RKO (cell line): Measurements from ENCODE around the gene TENM4.

Experiments
- DNase-seq: peaks from one replicate; pipeline ENCODE4 v3.0.0-alpha.2; 2016; ENCODE audit warnings: low spot score

Gene TENM4

DNA sequence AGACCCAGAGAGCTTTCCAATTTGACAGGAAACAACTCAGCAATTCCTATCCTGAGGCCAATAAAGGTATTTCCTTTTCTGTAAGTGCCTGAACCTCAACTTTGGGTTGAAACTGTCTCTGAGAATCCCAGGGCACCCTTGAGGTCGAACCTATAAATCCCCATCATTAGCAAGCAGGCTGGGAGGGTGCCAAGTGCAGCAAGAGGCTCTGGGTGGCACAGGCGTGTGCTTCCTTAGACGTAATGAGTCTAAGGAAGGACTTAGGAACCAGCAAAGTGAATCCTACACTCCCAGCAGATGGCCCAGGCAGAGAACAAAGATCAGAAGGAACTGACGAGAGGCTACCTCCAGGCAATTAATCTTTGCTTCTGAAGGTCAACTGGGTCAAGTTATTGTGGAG lies 631.9 kb downstream of the TENM4 start:
- no peak for DNase-seq

DNA sequence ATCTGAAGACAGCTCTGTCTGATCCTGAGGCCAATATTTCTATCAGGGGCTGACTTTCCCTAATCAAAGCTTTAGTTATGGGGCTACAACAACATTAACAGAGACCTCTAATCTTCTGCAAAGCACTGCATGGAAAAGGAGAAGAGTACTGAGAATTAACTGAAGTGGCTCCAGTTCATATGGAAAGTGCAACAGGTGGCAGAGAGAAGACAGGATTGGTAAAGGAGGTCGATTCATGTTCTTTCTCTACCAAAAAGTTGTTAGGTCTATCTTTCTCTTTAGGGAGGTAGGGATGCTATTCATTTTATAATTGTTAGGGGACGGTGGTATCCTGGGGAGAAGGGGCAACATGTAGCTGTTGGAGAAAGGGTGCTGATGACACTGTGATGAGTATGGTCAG lies 633.5 kb downstream of the TENM4 start:
- no peak for DNase-seq

DNA sequence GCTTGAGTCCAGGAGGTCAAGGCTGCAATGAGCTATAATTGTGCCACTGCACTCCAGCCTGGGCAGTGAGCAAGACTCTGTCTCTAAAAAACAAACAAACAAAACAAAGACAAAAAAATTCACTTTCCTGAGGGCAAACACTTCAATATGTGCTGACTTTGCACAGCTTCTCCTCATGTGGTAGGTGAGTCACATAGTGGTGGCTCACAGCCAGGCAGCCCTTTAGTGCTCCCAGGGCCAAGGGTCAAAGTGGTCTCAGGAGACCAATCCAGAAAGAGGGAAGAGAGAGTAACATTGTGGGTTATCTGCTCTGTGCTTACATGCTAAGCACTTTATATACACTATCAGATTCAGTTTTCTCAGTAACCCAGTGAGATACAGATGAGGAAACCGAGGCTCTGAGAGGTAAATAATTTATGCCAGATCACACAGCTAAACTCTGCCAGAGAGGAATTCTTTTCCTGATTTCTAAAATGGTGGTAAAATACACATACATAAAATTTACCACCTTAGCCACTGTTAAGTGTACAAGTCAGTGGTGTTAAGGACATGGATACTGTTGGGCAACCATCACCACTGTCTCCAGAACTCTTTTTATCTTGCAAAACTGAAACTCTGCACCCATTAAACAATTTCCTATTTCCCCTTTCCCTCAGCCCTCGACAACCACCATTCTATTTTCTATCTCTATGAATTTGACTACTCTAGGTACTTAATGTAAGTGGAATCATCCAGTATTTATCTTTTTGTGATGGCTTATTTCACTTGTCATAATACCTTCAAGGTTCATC lies 634.4 kb downstream of the TENM4 start:
- no peak for DNase-seq

DNA sequence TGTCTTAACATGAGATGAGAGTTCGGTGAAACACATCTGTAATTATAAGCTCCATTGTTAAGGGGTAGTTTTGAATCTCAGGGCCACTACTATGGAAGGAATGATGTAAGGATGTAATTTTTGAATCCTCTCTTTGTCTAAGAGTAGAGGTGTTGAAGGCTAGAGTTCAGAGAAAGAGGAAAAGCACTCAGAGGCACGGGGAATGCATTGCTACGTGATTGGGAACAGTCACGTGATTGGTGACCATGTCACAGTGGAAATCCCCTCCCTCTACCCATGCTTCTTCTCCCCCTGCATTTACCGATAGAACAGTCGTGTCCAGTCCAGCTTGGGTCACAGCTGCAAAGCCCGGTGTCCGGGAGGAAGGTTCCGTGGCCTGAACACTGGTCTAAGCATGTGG lies 635.8 kb downstream of the TENM4 start:
- DNase-seq, result no peak

DNA sequence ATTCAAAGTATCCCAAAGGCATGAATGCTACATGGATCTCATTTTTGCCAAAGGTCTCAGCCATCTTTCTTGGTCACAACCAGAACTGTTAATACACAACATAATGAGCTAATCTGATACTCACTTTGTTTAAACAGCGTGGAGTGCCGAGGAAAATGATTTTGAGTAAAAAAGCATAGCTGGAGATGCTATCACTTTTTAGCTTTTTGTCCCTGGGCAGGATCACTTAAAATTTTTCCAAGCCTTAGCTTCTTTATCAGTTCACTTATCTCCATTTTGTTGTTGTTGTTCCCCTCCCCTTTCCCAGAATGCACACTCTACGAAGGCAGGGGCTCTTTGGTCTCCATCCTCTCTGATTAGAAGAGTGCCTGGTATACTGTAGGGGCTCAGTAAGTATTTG lies 636.8 kb downstream of the TENM4 start:
- DNase-seq, result no peak

DNA sequence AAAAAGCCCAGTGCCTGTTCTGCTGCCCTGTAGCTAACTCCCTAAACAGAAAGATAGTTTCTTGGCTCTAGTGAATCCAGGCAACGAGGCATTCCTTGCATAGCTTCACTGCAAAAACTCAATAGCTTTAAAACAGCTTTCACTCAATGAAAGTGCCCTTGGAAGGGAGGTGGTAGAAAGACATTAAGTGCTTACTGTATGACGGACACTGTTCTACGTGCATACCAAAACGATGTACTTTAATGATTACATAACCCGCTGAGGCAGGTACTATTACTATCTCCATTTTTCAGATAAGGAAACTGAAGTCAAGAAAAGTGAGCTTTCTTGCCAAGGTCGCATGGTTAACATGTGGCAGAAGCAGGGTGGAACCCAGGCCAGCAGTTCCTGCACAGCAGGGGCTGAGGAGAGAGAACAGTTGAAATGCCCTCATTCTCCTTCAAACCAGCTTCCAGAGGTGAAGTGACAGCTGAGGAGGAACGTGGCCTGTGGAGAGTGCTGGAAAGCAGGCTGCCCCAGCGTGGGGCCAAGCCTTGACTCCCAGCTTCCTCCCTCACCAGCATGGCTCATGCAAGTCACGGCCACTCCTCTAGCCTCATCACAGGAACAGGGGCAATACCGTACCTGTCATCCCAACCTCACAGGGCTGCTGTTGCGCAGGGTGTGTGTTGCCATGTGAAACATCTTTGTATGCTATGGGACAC lies 638.6 kb downstream of the TENM4 start:
- no peak for DNase-seq

DNA sequence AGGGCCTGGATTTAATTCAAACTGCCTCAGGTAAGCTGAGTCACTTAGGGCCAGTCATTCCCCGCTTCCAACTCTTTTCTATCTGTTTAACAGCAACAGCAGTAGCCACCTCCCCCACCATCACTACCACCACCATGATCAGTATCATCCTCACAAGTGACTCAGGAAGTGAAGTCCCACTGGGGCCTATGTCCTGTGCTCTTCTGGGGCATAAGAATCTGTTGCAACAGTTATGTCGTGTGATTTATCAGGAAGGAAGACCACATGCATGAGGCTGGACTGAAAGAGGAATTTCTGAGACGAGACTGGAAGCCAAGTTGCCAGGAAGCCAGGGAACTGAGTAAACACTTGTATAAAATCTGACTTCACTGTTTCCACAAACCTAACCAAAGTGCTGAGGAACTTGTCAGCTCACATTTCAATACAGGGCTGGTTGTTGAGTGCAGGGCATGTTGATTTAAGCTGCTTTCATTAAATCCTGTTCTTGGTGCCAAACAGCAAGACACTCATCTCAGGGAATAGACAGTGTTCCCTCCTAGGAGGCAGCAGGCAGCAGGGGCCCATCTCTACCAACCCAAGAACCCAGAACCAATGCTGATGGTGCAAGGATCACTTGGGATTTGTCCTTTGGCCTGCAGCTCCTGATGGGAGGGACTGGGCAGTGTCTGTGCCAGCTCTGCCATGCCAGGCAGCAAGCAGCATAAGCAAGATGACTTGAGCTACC lies 639.5 kb downstream of the TENM4 start:
- DNase-seq, result no peak

DNA sequence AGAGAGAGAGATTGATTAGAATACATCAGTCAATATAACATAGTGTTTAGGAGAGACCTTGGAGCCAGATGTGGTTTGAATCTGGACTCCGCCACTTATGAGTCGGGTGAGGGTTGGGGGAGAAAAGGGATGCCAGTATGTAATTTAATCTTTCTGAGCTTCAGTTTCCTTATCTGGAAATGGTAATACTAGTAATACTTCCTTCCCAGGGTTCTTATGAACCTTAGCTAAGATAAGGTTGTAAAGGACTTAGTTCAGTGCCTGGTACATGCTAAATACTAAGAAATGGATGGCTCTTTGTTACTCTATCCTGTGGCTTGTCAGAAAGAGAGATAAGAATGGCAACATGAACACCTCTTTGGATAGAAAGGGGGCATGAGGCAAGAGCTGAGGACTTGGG lies 640.1 kb downstream of the TENM4 start:
- no peak for DNase-seq

DNA sequence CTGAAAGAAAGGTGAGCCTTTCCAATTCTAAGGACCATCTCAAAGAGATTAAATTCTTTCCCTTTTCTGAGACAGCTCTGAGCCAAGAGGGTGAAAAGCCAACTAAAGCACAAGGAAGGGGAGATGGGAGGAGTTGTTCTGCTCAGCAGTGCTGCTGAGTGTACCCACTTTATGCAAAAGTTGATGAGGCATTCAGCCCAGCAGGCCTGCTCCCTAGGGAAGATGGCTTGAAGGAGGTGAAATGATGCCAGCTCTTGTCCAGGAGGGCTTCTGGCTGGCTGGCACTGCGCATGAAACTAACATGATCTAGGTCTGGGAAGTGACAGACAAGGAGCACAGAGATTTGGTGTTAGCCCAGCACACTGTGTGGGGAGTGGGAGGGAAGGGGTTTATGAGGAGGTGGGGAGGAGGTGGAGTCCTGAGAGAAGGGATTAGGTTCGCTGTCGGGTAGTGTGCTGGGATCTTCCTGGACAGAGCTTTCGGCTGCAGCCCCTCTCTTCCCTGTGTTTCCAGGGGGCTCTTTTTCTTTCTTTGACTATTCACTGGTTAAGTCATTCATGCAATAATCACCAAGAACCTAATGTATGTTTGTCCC lies 640.6 kb downstream of the TENM4 start:
- DNase-seq, result no peak

DNA sequence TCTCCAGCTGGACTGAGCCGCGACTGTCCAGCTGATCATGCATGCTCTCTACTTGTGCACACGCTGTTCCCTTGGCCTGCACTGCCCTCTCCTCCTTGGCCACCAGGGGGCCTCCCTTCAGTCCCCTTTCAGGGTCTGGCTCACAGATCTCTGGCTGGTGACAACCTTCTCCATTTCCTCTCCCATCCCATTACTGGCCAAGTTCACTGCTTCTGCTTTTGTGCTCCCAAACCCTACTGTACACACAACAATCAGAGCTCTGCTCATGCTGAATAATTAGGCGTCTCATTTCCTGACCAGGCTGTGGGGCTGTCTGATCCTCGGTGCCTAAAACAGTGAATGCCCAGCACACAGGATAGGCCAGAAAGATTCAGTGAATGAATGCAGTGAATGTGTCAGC lies 642.2 kb downstream of the TENM4 start:
- DNase-seq, result peak; percentile 55

DNA sequence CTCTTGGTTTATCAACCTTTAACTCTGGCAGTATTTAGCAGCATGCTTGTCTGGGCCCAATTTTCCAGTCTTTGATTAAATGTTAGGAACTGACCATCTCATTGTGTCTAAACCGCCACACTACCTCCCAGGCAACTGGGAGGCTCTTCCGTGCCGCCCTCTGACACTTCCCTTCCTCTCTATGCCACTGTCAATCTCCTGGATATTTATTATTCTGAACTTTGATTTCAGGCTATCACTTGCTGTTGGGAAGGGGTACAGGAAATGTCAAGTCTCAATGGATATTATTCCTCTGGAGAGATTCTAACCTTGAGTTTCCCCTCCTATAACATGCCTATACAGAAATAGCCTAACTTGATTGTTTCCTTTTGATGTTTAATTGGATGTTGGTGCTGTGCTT lies 643.3 kb downstream of the TENM4 start:
- DNase-seq, result no peak

DNA sequence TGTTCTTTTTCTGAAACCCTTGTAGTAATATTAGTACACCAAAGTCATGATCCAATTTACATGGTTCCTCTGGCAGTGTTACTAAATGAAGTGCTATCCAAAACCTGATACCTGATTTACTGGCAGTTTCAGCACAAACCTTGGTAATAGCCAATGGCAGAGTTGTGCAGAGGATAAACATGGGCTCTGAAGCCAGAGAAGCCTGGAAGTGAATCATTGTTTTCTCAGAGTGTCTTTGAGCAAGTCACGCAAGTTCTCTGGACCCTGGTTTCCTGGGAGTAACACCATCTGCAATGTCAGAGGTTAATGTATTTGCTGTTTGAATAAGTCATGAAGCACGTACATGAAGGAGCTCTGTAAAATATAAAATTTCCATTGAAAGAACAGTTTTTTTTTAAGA lies 643.9 kb downstream of the TENM4 start:
- DNase-seq, result no peak

DNA sequence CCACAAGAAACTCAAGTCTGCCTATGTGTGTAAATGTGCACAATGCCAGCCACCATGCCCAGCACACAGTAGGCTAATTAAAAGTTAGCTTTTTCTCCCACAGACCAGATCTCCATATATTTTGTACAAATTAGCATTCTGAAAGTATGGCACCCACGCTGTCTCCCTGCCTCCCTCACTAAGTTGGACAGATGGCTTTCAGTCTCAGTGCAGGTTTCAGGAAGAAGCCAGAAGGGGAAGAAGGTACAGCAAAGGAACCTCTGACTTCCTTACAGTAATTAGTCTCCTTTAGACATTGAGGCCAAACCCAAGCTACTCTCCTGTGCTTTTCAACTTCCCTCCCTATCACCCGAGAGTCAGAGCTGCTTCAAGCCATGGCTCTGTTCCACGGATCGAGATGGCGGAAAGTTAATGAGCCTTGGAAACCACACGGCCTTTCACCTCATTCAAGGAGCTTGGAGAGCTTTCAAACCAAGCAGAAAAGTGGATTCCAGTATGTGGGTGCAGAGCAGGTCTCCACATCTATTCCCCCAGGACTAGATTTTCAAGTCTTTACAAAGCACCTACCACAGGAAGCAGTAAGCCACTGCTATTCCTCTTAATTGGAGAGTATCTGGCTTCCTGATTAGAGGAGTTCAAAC lies 645.1 kb downstream of the TENM4 start:
- no peak for DNase-seq

DNA sequence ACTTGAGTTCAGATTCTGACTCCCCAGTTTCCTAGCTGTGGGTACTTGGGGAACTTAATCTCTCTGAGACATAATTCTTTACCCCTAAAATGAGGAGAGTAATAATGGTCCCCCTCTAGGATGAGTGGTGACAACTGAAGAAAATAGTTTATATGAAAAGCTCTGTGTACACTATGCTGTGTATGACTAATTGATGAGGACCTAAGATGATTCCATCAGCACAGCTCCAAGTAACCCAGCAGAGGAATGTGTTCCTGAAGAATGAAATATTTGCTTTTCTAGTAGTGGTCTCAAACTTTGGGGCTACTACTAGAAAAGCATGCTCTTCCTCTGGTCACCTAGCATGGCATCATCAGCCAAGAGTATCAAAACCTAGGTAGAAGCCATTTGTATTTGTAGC lies 648.9 kb downstream of the TENM4 start:
- DNase-seq, result no peak

DNA sequence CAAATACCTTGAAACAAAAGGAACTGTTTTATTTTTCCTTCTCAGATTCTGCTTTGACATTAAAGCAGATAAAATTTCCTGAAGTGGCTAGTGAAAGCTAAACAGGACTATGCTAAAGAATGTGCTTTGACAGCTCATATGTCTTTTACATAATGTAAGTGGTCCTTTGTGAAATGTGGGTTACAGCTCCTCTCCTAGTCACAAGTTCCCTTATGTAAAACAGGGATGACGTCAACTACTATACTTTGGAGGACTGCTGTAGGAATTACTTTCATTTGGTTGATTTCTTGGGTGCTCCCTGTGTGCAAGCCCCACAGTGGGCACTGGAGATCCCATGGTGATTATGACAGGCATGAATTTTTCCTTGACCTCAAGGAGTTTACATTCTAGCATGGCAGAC lies 649.6 kb downstream of the TENM4 start:
- DNase-seq, result no peak

DNA sequence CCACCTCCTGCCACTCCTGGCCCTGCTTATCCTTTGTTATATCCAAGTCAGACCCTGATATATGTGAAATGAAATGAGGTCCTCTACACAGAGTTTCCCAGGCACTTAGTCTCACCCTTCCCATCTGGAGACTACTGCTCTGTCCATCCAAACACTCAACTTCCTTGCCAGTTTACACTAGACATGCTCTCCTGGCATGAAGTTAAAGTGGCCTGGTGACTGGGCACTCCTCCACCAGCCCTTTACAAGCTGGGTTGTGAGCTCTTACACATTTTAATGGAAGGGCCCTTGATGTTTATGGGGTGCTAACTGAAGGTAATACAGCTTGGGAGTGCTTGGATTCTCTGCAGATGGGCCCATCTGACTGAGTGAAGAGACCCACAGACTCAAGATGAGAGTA lies 650.0 kb downstream of the TENM4 start:
- no peak for DNase-seq

DNA sequence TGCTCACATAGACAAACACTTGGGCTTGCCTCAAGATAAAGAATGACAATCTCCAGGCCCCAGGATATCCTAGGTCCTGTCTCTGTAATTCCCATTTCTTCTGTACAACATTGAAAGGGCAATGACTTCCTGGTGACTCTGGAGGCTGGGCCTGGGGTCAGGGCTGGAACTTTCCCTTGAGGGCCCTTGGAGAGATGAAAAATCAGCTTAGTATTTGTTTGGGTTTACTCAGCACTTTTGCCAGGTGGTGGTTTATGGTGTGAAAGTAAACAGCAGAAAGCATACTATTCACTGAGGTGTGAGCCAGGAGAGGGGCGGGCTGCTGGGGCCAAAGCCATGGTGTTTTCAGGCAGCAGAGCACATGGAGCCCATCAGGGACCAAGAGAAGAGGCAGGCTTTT lies 651.5 kb downstream of the TENM4 start:
- no peak for DNase-seq

DNA sequence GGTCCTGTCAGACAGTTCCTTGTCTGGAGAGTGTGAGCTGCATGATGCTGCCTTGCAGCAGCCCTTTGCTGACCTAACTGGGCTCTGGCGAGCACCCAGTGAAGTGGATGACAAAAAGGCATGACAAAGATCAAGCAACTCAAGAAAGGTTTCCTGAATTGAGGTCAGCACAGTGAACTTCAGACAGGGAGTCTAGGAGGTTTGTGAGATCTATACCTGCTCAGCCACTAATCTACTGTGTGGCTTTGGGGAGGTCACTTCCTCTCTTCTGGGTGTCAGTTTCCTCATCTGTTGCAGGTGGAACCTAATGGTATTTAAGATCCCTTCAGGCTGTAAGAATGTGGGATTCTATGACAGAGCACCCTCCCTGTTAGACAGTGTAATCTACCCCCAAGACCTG lies 652.3 kb downstream of the TENM4 start:
- DNase-seq, result no peak

DNA sequence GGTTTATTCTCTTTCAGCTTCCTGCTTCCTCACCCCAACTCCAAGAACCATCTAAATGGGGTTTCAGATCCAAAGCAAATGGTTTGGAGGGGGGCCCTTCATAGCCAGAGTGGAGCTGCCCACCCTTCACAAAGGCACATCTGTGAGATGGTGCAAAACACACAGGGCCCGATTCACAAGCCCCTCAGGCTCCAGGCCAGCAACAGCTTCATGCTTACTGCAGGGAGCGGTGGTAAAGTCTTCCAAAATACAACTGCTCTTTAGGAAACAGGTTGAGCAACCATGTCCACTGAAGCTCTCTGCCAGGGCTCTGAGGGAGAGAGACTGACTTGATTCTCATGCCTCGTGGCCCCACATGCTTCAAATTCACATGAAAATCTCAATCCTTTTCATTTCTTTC lies 653.1 kb downstream of the TENM4 start:
- DNase-seq, result no peak

DNA sequence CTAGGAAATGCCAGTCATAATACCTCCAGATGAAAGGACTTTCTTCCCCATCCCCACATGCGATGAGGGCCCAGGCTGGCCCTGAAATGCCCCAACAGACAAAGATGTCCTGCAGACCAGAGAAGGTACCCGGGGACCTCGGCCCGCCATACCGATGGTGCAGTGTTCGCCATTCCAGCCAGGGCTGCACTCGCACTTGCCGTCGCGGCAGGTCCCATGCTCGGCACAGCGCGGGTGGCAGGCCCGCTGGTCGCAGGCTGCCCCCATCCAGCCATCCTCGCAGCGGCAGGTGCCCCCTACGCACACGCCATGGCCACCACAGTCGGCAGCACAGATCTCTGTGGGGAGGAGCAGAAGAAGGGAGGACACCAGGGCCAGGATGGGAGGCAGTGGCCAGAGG lies 654.1 kb downstream of the TENM4 start:
- DNase-seq, result no peak

DNA sequence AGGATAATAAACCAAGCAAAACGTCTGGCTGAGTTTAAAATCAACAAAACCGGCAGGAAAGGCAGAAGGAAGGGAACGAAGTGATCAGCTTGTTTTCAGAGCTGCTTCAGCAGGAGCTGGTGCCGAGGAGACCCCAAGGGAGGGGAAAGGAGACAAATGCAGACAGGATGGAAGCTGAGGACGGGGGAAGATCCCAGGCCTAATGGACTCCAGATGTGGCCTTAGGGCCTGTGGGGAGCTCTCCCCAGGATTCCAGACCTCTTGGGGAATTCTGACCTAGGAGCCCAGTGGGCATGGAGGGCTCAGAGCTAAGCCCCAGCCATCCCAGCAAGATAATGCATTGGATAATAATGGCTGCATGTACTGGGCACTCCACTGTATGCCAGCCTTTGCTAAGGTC lies 654.7 kb downstream of the TENM4 start:
- DNase-seq, result no peak

DNA sequence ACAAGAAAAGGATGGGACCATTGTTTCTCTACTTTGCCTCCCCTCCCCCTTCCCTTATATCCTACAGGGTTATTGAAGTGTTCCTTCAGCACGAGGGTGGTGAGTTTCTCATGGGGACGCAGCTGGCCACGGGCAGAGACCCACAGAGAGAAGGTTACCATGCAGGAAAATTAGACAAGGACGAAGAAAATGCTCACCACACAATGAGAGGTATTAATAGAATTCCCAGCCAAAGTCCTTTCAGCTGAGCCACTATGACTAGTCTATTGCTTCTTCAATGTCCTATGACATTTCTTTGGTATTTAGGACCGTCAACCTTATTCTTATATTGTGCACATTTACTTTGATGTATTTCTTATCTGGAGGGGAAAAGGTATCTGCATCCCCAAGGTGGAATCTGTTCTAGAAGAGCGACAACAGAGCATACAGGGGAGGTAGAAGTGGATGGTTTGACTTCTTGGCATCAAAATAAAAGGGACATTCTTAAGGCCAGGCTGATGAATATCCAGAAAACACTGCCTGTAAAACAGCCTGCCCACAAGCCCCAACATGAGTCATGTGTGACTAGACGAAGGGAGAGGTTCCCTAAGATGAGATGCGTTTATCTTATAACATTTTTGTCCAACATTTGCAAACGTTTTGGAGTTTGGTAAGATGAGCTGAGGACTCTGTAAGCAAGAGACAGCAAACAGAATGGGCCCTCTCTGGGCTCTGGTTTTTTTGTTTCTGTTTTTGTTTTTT lies 656.3 kb downstream of the TENM4 start:
- no peak for DNase-seq
